Muscle of leg (tissue), 11 donors: ENCODE results near the gene FOXE1. TPM values are rescaled to one million over a fixed set of nuclear protein-coding genes. Genes with fewer than 3 reads are reported as not detected.

Experiments
- DNase-seq: peaks from one replicate; pipeline ENCODE4 v3.0.0; 2013
- H3K27ac ChIP-seq: one replicate; pipeline ENCODE4 v1.5.1; 2013; ENCODE audit warnings: mild to moderate bottlenecking, low read length, control low read depth
- H3K27me3 ChIP-seq: one replicate; pipeline ENCODE4 v1.6.1; 2013; ENCODE audit warnings: low read length; ENCODE audit not compliant: control insufficient read depth, insufficient read depth
- H3K36me3 ChIP-seq: one replicate; pipeline ENCODE4 v1.6.1; 2013; ENCODE audit warnings: low read length; ENCODE audit not compliant: control insufficient read depth, insufficient read depth
- H3K4me1 ChIP-seq: one replicate; pipeline ENCODE4 v1.6.1; 2013; ENCODE audit warnings: low read length; ENCODE audit not compliant: control insufficient read depth, insufficient read depth
- H3K4me3 ChIP-seq: one replicate; pipeline ENCODE4 v1.5.1; 2013; ENCODE audit warnings: low read length, control low read depth
- H3K9me3 ChIP-seq: replicated peaks from 2 replicates; pipeline ENCODE4 v1.6.1; 2013; ENCODE audit warnings: low read depth, low read length; ENCODE audit not compliant: control insufficient read depth
- WGBS: methylation state at CpG from one replicate; pipeline ENCODE4 v1.1.5; 2013; ENCODE audit warnings: missing lambda C conversion rate; ENCODE audit not compliant: insufficient coverage; 5-methylcytosine and 5-hydroxymethylcytosine counted together
- polyA plus RNA-seq, 8 donors: library from polyadenylated mRNA; unstranded; fragments of 120-200 nt; gene quantifications; one replicate each; pipeline versions ENCODE4 v1.2.1 to v1.2.3, GENCODE V29; 2013; ENCODE audit warnings: inconsistent platforms in 1 of 8, low replicate concordance in 1 of 8; ENCODE audit not compliant: insufficient read length in 8 of 8, insufficient read depth in 1 of 8
- total RNA-seq: library from RNA; stranded (reverse); fragments of 120-200 nt; gene quantifications from one replicate; pipeline ENCODE4 v1.2.4, GENCODE V29; 2013

The FOXE1 gene
- total and polyA plus RNA-seq, 9 donors: not detected

GRCh38 chr9:97864396-97864795 is 11.4 kb downstream of the FOXE1 start:
- H3K9me3 ChIP-seq: no peaks in the 10 kb centered on the region
- H3K27ac ChIP-seq: no peak overlapping the region
- no CpG with 5 or more reads among the region's 1 CpG for WGBS
- no peak for DNase-seq
- peaks cover 48% of the 10 kb centered on the region for H3K27me3 ChIP-seq
- H3K4me3 ChIP-seq: no peak overlapping the region
- H3K36me3 ChIP-seq: no peaks in the 10 kb centered on the region
- no peaks in the 10 kb centered on the region for H3K4me1 ChIP-seq

- Histone ChIP-seq H3K27me3 (peaks cover 33% of the 10 kb centered on the region), H3K36me3 (no peaks in the 10 kb centered on the region), H3K27ac (no peak overlapping the region), H3K9me3 (no peaks in the 10 kb centered on the region), H3K4me1 (no peaks in the 10 kb centered on the region), H3K4me3 (no peak overlapping the region)
- no CpG with 5 or more reads among the region's 1 CpG for WGBS
- DNase-seq: no peak
Observed at GRCh38 chr9:97866300-97866699, 13.3 kb downstream of the FOXE1 start.

GRCh38 chr9:97866848-97867247 is 13.8 kb downstream of the FOXE1 start:
- Histone ChIP-seq H3K4me3 (no peak overlapping the region), H3K9me3 (no peaks in the 10 kb centered on the region), H3K36me3 (no peaks in the 10 kb centered on the region), H3K4me1 (no peaks in the 10 kb centered on the region), H3K27ac (no peak overlapping the region), H3K27me3 (peaks cover 27% of the 10 kb centered on the region)
- no peak for DNase-seq

- 80% methylated on average over 2 of the region's 3 CpGs for WGBS
- Histone ChIP-seq H3K9me3 (no peaks in the 10 kb centered on the region), H3K4me1 (no peaks in the 10 kb centered on the region), H3K27ac (no peak overlapping the region), H3K27me3 (peaks cover 13% of the 10 kb centered on the region), H3K4me3 (no peak overlapping the region), H3K36me3 (no peaks in the 10 kb centered on the region)
- DNase-seq: no peak
Observed at GRCh38 chr9:97868859-97869258, 15.8 kb downstream of the FOXE1 start.

- no CpG with 5 or more reads among the region's 3 CpGs for WGBS
- peaks cover 9% of the 10 kb centered on the region for H3K27me3 ChIP-seq
- no peaks in the 10 kb centered on the region for H3K36me3 ChIP-seq
Observed at GRCh38 chr9:97873425-97873824, 20.4 kb downstream of the FOXE1 start.

GRCh38 chr9:97873882-97874281 is 20.9 kb downstream of the FOXE1 start:
- H3K27ac ChIP-seq: no peak overlapping the region
- WGBS: 63% methylated on average over 1 of the region's 6 CpGs
- no peak overlapping the region for H3K4me3 ChIP-seq
- DNase-seq: no peak
- H3K27me3 ChIP-seq: peaks cover 9% of the 10 kb centered on the region
- no peaks in the 10 kb centered on the region for H3K4me1 ChIP-seq
- no peaks in the 10 kb centered on the region for H3K36me3 ChIP-seq
- H3K9me3 ChIP-seq: no peaks in the 10 kb centered on the region

More at GRCh38 chr9:97873425-97873824, 20.4 kb downstream of the FOXE1 start:
- DNase-seq: no peak
- no peak overlapping the region for H3K4me3 ChIP-seq
- H3K9me3 ChIP-seq: no peaks in the 10 kb centered on the region
- H3K27ac ChIP-seq: no peak overlapping the region
- no peaks in the 10 kb centered on the region for H3K4me1 ChIP-seq

- Histone ChIP-seq H3K27me3 (peaks cover 9% of the 10 kb centered on the region), H3K27ac (no peak overlapping the region), H3K9me3 (no peaks in the 10 kb centered on the region), H3K36me3 (no peaks in the 10 kb centered on the region), H3K4me3 (no peak overlapping the region), H3K4me1 (no peaks in the 10 kb centered on the region)
- WGBS: 79% methylated on average over 4 of the region's 6 CpGs
- DNase-seq: no peak
Observed at GRCh38 chr9:97874624-97875023, 21.6 kb downstream of the FOXE1 start.

- DNase-seq: no peak
- H3K9me3 ChIP-seq: no peaks in the 10 kb centered on the region
- H3K27me3 ChIP-seq: peaks cover 9% of the 10 kb centered on the region
- H3K27ac ChIP-seq: no peak overlapping the region
- H3K4me1 ChIP-seq: no peaks in the 10 kb centered on the region
- 81% methylated on average over 3 of the region's 5 CpGs for WGBS
- H3K36me3 ChIP-seq: no peaks in the 10 kb centered on the region
- no peak overlapping the region for H3K4me3 ChIP-seq
Observed at GRCh38 chr9:97875111-97875510, 22.1 kb downstream of the FOXE1 start.

GRCh38 chr9:97876061-97876460 is 23.0 kb downstream of the FOXE1 start:
- Histone ChIP-seq H3K27ac (no peak overlapping the region), H3K27me3 (peaks cover 8% of the 10 kb centered on the region), H3K4me1 (no peaks in the 10 kb centered on the region), H3K36me3 (no peaks in the 10 kb centered on the region), H3K9me3 (no peaks in the 10 kb centered on the region), H3K4me3 (no peak overlapping the region)
- WGBS: 83% methylated on average over 1 of the region's 3 CpGs
- no peak for DNase-seq

GRCh38 chr9:97880336-97880735 is 27.3 kb downstream of the FOXE1 start:
- Histone ChIP-seq H3K4me3 (no peak overlapping the region), H3K27me3 (peaks cover 13% of the 10 kb centered on the region), H3K9me3 (no peaks in the 10 kb centered on the region), H3K4me1 (no peaks in the 10 kb centered on the region), H3K27ac (no peak overlapping the region), H3K36me3 (no peaks in the 10 kb centered on the region)
- DNase-seq: no peak
- WGBS: 51% methylated on average over 3 of the region's 4 CpGs
